GM23338 (cell line): ENCODE measurements around the gene TSPAN3. TPM values are rescaled to one million over a fixed set of nuclear protein-coding genes. Genes with fewer than 3 reads are reported as not detected.

Experiments used
- ATAC-seq: fragments of 200-7000 bp; cut with Tn5 transposase; 3 replicates; pipeline ENCODE4 v1.9.1; 2020
- DNase-seq: peaks from one replicate; pipeline ENCODE4 v3.0.0-alpha.2; 2015; ENCODE audit warnings: low spot score
- H2AFZ ChIP-seq: fragments of 200-600 bp; sonication (generic); 2 replicates; pipeline ENCODE4 v1.8.0; 2016; ENCODE audit warnings: antibody characterized with exemption, mild to moderate bottlenecking, moderate library complexity
- H3F3A ChIP-seq: fragments of 200-600 bp; sonication (generic); replicated peaks from 2 replicates; pipeline ENCODE4 v1.8.0; 2017; ENCODE audit warnings: antibody characterized with exemption, mixed run types, low read depth
- H3K27ac ChIP-seq: fragments of 200-600 bp; sonication (generic); 2 replicates; pipeline ENCODE4 v1.6.1; 2016; ENCODE audit warnings: low read depth
- H3K27me3 ChIP-seq: fragments of 200-600 bp; sonication (generic); 2 replicates; pipeline ENCODE4 v1.8.0; 2016; ENCODE audit warnings: mild to moderate bottlenecking, mixed run types, moderate library complexity; ENCODE audit not compliant: insufficient read depth
- H3K36me3 ChIP-seq: fragments of 200-600 bp; sonication (generic); 2 replicates; pipeline ENCODE4 v1.8.0; 2016; ENCODE audit warnings: mild to moderate bottlenecking; ENCODE audit not compliant: insufficient read depth
- H3K4me1 ChIP-seq: fragments of 200-600 bp; sonication (generic); 2 replicates; pipeline ENCODE4 v1.8.0; 2016; ENCODE audit warnings: mild to moderate bottlenecking, moderate library complexity; ENCODE audit not compliant: insufficient read depth
- H3K4me2 ChIP-seq: fragments of 200-600 bp; sonication (generic); 2 replicates; pipeline ENCODE4 v1.7.1; 2017; ENCODE audit warnings: mixed run types
- H3K4me3 ChIP-seq: fragments of 200-600 bp; sonication (generic); 2 replicates; pipeline ENCODE4 v1.6.1; 2016; ENCODE audit warnings: mixed run types
- H3K79me2 ChIP-seq: fragments of 200-600 bp; sonication (generic); replicated peaks from 2 replicates; pipeline ENCODE4 v1.8.0; 2017; ENCODE audit warnings: mild to moderate bottlenecking; ENCODE audit not compliant: insufficient read depth
- H3K9me2 ChIP-seq: fragments of 200-600 bp; sonication (generic); 2 replicates; pipeline ENCODE4 v1.8.0; 2017; ENCODE audit not compliant: insufficient read depth
- H4K20me1 ChIP-seq: fragments of 200-600 bp; sonication (generic); replicated peaks from 2 replicates; pipeline ENCODE4 v1.8.0; 2017; ENCODE audit warnings: mild to moderate bottlenecking; ENCODE audit not compliant: insufficient read depth
- H3K27ac Mint-ChIP-seq: 2 replicates; pipeline ENCODE4 v1.8.0; 2020; ENCODE audit warnings: inconsistent platforms, mild to moderate bottlenecking, moderate library complexity, mixed read lengths
- H3K27me3 Mint-ChIP-seq: 3 replicates; pipeline ENCODE4 v1.8.0; 2022; ENCODE audit warnings: low read depth, mild to moderate bottlenecking, moderate library complexity, mixed read lengths, inconsistent platforms; ENCODE audit not compliant: insufficient read depth, poor library complexity
- H3K36me3 Mint-ChIP-seq: 3 replicates; pipeline ENCODE4 v1.8.0; 2021; ENCODE audit warnings: low read depth, mild to moderate bottlenecking, inconsistent platforms, moderate library complexity, mixed read lengths
- H3K4me1 Mint-ChIP-seq: 3 replicates; pipeline ENCODE4 v1.8.0; 2020; ENCODE audit warnings: mild to moderate bottlenecking, inconsistent platforms, mixed read lengths
- H3K4me3 Mint-ChIP-seq: 3 replicates; pipeline ENCODE4 v1.8.0; 2021; ENCODE audit warnings: moderate library complexity, mild to moderate bottlenecking, inconsistent platforms, mixed read lengths
- H3K9me3 Mint-ChIP-seq: 3 replicates; pipeline ENCODE4 v1.8.0; 2020; ENCODE audit warnings: moderate library complexity, mild to moderate bottlenecking, inconsistent platforms, mixed read lengths
- CREB1 ChIP-seq: fragments of 250-450 bp; sonication (Bioruptor Pico); IDR thresholded peaks from 2 replicates; pipeline ENCODE4 v1.5.0; 2020; ENCODE audit warnings: low read depth, mild to moderate bottlenecking, moderate library complexity
- CTCF ChIP-seq, 2 experiments: fragments of 200-600 bp in 1 of 2; sonication (generic) in 1 of 2; conservative IDR thresholded peaks; 2 replicates each; pipeline versions ENCODE4 v1.5.1 to v1.6.1; 2016 to 2017; ENCODE audit warnings: antibody characterized with exemption in 2 of 2, low read depth in 2 of 2, mild to moderate bottlenecking in 2 of 2, moderate library complexity in 1 of 2
- ETS1 ChIP-seq: IDR thresholded peaks from 2 replicates; pipeline ENCODE4 v1.6.1; 2016; ENCODE audit warnings: antibody characterized with exemption
- EZH2 ChIP-seq: fragments of 200-600 bp; sonication (generic); IDR thresholded peaks from one replicate; pipeline ENCODE4 v1.8.0; 2017; ENCODE audit warnings: antibody characterized with exemption, mild to moderate bottlenecking, low read depth; ENCODE audit not compliant: unreplicated experiment
- EZH2phosphoT487 ChIP-seq: fragments of 200-600 bp; sonication (generic); IDR thresholded peaks from one replicate; pipeline ENCODE4 v1.8.1; 2018; ENCODE audit warnings: antibody characterized with exemption; ENCODE audit not compliant: unreplicated experiment
- JUNB ChIP-seq: IDR thresholded peaks from one replicate; pipeline ENCODE4 v1.6.1; 2016; ENCODE audit warnings: antibody characterized with exemption; ENCODE audit not compliant: unreplicated experiment
- NANOG ChIP-seq: IDR thresholded peaks from 2 replicates; pipeline ENCODE4 v1.6.1; 2016; ENCODE audit warnings: antibody characterized with exemption, borderline replicate concordance
- POLR2AphosphoS5 ChIP-seq: IDR thresholded peaks from 2 replicates; pipeline ENCODE4 v1.6.1; 2016; ENCODE audit warnings: antibody characterized with exemption, low read depth
- REST ChIP-seq: IDR thresholded peaks from one replicate; pipeline ENCODE4 v1.6.1; 2018; ENCODE audit warnings: antibody characterized with exemption; ENCODE audit not compliant: unreplicated experiment
- STAT1 ChIP-seq: IDR thresholded peaks from one replicate; pipeline ENCODE4 v1.6.1; 2016; ENCODE audit warnings: antibody characterized with exemption; ENCODE audit not compliant: unreplicated experiment
- ZNF114 ChIP-seq: fragments of 250-450 bp; sonication (Bioruptor Pico); IDR thresholded peaks from 2 replicates; pipeline ENCODE4 v1.5.0; 2020; ENCODE audit warnings: mild to moderate bottlenecking, moderate library complexity
- ZNF331 ChIP-seq: fragments of 250-450 bp; sonication (Bioruptor Pico); IDR thresholded peaks from 2 replicates; pipeline ENCODE4 v1.5.0; 2020; ENCODE audit warnings: low read depth, mild to moderate bottlenecking, moderate library complexity
- polyA plus RNA-seq: library from polyadenylated mRNA; unstranded; fragments of >200 nt; fragmentation: Nextera tagmentation; extraction: Ambion mirVana; gene quantifications from 2 replicates; pipeline ENCODE4 v1.2.1, GENCODE V29; 2016
- total RNA-seq: library from RNA; depleted of rRNA; stranded (reverse); fragments of >200 nt; shearing (Covaris generic); gene quantifications from 2 replicates; pipeline ENCODE4 v1.2.3, GENCODE V29; 2014

TSPAN3 gene
- total and polyA plus RNA-seq, 2 experiments from 2014 or later, result 72.5 to 159 TPM

- ATAC-seq, result no peak
These were observed 32.3 kb downstream of the TSPAN3 start for GRCh38 chr15:77038312-77039216.

GRCh38 chr15:77037388-77038209 lies 33.3 kb downstream of the TSPAN3 start:
- Mint-ChIP-seq H3K27ac (no peak overlapping the region), H3K9me3 (peaks cover 29% of the 10 kb centered on the region), H3K4me1 (peaks cover 11% of the 10 kb centered on the region), H3K4me3 (no peak overlapping the region), H3K36me3 (peaks cover 50% of the 10 kb centered on the region), H3K27me3 (peaks cover 32% of the 10 kb centered on the region)
- Histone ChIP-seq H3K36me3 (no peaks in the 10 kb centered on the region), H3K9me2 (no peaks in the 10 kb centered on the region), H4K20me1 (no peaks in the 10 kb centered on the region), H3K79me2 (no peaks in the 10 kb centered on the region), H3K4me1 (no peaks in the 10 kb centered on the region), H3F3A (no peaks in the 10 kb centered on the region), H3K4me2 (no peak overlapping the region), H3K4me3 (no peak overlapping the region), H3K27me3 (no peaks in the 10 kb centered on the region), H2AFZ (no peak overlapping the region), H3K27ac (no peak overlapping the region)
- DNase-seq (no peak), ATAC-seq (no peak)
- TF ChIP-seq POLR2AphosphoS5 (no peak), CREB1 (CRISPR knock-in tag) (no peak), EZH2 (no peak), REST (no peak), STAT1 (no peak), ZNF114 (CRISPR knock-in tag) (no peak), JUNB (no peak), NANOG (no peak), CTCF (conservative IDR thresholded peaks at IDR 0.05; ENCODE audit: low read depth in 2 of 2) (no peak)

More at GRCh38 chr15:77038312-77039216, 32.3 kb downstream of the TSPAN3 start:
- no peaks in the 10 kb centered on the region for H3K9me2 ChIP-seq
- H3F3A ChIP-seq, result no peaks in the 10 kb centered on the region
- H3K36me3 Mint-ChIP-seq, result peaks cover 57% of the 10 kb centered on the region
- H3K27me3 Mint-ChIP-seq, result peaks cover 32% of the 10 kb centered on the region
- no peak overlapping the region for H3K4me3 Mint-ChIP-seq
- H3K4me3 ChIP-seq, result no peak overlapping the region
- peaks cover 29% of the 10 kb centered on the region for H3K9me3 Mint-ChIP-seq
- no peak overlapping the region for H2AFZ ChIP-seq
- no peaks in the 10 kb centered on the region for H3K27me3 ChIP-seq
- no peak overlapping the region for H3K27ac ChIP-seq
- no peak for DNase-seq
- peaks cover 11% of the 10 kb centered on the region for H3K4me1 Mint-ChIP-seq
- H3K36me3 ChIP-seq, result no peaks in the 10 kb centered on the region
- H3K4me1 ChIP-seq, result no peaks in the 10 kb centered on the region
- no peak overlapping the region for H3K27ac Mint-ChIP-seq
- TF ChIP-seq EZH2 (no peak), ZNF114 (CRISPR knock-in tag) (no peak), ZNF331 (no peak), ETS1 (no peak), EZH2phosphoT487 (no peak), NANOG (no peak), STAT1 (no peak), JUNB (no peak)
- H3K79me2 ChIP-seq, result no peaks in the 10 kb centered on the region
- no peaks in the 10 kb centered on the region for H4K20me1 ChIP-seq
- no peak overlapping the region for H3K4me2 ChIP-seq
